GM12891 (cell line): Measurements from ENCODE around the gene SPTAN1.

Experiments used
- POLR2A ChIP-seq: IDR thresholded peaks from 2 replicates; pipeline ENCODE4 v1.6.1; 2011; ENCODE audit warnings: low read depth, low read length, control low read depth
- POLR2AphosphoS5 ChIP-seq: IDR thresholded peaks from 2 replicates; pipeline ENCODE4 v1.6.1; 2011; ENCODE audit warnings: low read depth, low read length, control low read depth
- POU2F2 ChIP-seq: IDR thresholded peaks from 2 replicates; pipeline ENCODE4 v1.6.1; 2011; ENCODE audit warnings: low read depth, mild to moderate bottlenecking, control low read depth, low read length, moderate library complexity
- SPI1 ChIP-seq: IDR thresholded peaks from 2 replicates; pipeline ENCODE4 v1.6.1; 2011; ENCODE audit warnings: low read depth, low read length, control low read depth
- TAF1 ChIP-seq: IDR thresholded peaks from 2 replicates; pipeline ENCODE4 v1.6.1; 2011; ENCODE audit warnings: low read depth, low read length, control low read depth

- no peak for TF ChIP-seq POLR2AphosphoS5
- TF ChIP-seq POLR2A, result no peak
- no peak for TF ChIP-seq TAF1
- no peak for TF ChIP-seq SPI1
- TF ChIP-seq POU2F2, result no peak
These were observed 123.0 kb downstream of the SPTAN1 start for GRCh38 chr9:128675382-128675781.
